GM19025 (cell line): ENCODE results near the gene ZC3H4.
"Not testable (repeated sequence)": the region's sequence is repeated elsewhere in the genome, so short reads cannot be mapped to it uniquely, and the experiment has no call there.

Source experiments
- ATAC-seq: cut with Tn5 transposase; IDR thresholded peaks from one replicate; pipeline ENCODE4 v1.9.1; 2021; ENCODE audit warnings: mild to moderate bottlenecking, low read depth, moderate library complexity; ENCODE audit not compliant: unreplicated experiment

The ZC3H4 gene

DNA sequence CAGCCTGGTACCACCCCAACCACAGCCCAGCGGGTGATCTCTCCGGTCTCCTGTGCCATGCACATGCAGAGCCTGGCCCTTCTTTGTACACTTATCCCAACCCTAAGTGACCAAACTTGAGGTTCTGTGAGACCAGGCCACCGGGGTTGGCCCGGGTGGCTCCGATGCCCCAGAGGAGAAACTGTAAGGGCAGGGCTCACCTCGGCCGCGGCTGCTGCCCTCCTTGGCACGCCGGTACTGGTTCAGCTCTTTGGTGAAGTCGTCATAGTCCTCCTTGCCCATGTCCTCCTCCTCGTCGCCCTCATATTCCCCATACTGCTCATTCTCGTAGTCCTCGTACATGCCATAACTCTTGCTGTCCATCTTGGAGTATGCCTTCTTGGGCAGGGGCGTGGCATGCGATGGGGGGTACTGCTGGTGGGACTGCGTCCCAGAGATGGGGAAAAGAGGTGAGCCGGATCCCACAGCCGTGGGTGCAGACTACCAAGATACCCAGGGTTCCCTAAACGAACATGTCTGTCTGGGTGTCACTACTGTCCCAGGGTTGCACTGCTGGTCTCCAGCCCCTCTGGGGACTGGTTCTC lies 23.7 kb downstream of the ZC3H4 start:
- no peak for ATAC-seq

DNA sequence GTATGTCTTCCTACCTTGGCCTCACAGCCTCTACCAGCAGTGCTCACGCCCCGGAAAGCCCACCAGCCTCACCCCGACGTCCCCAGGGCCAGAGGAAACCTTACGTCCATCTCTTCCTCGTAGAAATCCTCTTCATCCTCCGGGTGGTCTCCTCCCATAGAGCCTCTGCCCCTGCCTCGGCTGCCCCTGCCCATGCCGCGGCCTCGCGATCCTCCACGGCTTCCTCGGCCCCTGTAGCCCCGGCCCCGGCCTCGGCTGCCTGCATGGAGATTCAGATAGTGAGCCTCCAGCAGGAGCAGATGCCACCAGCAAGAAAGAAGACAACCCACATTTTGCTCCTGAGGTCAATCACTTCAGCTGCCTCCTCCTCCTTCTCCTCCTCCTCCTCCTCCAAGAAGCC lies 27.3 kb downstream of the ZC3H4 start:
- no peak for ATAC-seq

DNA sequence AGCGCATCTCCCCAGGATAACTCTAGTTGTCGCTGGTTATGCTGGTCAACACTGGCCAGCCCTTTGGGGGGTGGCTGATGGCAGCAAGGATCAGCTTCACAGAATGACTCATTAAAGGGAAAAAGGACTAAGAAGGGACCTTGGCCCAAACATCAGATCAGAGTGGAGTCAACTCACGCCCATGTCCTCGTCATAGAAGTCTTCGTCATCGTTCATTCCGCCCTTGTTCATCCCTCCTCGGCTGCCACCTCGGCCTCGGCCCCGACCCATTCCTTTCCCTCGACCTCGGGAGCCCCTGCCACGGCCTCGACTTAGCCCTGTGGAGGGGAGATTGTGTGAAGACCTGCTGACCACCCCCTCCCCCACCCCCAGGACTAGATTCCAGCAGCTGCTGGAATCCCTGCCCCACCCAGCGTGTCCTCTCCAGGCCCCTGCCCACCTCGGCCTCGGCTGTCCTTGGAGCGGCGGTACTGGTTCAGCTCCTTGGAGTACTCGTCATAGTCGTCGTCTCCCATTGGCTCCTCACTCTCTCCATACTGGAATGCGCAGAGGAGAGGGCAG lies 28.6 kb downstream of the ZC3H4 start:
- no peak for ATAC-seq

DNA sequence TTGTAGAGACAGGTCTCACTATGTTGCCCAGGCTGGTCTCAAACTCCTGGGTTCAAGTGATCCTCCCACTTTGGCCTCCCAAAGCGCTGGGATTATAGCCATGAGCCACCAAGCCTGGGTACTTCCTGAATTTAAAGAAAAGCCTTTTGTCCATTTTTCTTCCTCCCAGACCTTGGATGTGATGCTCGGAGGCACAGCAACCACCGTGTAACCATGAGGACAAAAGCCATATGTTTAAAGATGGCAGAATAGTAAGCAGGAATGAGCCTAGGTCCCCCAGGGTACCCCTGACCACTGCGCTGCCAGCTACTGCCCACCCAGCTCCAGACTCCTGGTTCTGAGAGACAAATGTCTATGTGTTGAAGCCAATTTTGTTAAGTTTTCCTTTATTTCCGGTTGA lies 31.1 kb downstream of the ZC3H4 start:
- no peak for ATAC-seq

DNA sequence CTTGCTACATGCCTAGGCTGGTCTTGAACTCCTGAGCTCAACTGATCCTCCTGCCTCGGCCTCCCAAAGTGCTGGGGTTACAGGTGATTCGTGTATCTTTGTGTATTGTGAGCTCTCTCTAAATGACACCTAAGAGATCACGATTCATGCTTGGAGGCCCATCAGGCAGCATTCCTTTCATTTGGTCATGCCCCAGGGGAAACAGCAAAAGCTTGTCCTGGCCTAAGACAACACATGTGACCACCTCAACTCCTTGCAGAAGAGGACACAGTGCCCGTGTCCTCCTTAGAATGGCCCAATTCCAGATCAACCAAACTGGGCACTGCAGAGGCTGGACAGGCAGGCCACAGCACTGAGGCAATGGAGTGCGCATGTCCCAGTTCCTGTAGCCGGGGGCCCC lies 32.5 kb downstream of the ZC3H4 start:
- ATAC-seq: no peak

DNA sequence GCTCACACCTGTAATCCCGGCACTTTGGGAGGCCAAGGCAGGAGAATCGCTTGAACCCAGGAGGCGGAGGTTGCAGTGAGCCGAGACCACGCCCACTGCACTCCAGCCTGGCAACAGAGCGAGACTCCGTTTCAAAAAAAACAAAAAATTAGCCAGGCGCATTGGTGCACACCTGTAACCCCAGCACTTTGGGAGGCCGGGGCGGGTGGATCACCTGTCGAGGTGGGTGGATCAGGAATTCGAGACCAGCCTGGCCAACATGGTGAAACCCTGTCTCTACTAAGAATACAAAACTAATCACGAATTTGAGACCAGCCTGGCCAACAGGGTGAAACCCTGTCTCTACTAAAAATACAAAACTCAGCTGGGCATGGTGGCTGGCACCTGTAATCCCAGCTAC lies 35.2 kb downstream of the ZC3H4 start:
- ATAC-seq: not testable (repeated sequence)

DNA sequence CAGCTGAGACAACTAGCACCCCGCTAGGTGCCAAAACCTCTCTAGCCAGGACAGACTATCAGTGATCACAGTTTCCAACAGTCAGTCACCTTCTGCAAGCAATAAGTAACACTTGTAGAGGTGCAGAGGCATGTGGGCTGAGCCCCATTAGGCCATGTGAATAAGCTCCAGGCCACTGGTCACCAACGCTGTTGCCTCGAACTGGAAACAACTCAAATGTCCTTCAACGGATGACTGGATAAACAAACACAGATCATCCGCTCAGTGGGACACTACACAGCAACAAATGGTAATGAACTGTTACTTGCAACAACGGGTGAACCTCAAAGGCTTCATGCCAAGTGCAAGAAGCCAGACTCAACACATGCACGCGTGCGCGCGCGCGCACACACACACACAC lies 37.6 kb downstream of the ZC3H4 start:
- no peak for ATAC-seq

DNA sequence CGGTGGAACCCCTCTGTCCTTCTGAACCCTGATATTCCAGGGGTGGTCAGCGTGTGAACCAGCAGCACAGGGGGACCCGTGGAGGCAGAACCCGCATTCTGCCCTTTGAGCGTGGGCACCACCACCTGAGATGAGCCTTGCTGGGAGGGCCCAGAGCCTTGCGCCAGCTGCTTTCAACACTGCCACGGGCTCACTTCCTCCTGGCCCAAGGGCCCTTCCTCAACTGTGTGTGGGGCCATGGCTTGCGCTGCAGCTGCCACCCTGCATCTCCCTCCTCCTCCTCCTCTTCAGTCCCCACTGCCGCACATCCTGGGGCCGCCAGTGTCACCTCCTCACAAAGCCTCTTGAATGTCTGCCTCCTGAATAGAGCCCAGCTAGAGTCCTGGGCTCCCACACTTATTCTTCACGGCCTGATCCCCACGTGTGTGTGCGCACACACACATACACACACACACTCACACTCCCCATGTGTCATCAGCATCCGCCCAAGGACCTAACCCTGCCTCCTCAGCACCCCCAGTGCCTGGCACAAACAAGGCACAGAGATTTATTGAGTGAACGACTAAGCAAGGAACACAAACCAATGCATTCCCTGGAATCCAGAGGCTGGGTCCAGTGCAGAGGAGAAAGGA lies 38.3 kb downstream of the ZC3H4 start:
- no peak for ATAC-seq

DNA sequence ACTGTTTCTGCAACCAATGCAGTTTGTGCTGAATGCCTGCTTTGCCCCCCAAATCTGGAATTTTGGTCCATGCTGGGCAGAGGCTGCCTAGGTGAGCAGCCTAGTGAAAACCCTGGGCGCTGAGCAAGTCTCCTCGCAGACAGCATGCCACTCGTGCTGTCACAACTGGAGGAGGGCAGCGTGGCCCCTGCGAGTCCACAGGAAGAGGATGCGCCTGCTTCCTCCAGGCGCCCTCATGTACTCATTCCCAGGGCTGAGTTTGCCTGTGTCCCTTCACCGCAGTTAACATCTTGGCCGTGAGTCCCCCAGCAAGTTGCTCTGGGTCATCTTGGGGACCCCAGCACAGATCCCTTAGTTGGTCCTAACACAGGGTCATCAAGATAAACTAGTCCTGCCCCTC lies 39.0 kb downstream of the ZC3H4 start:
- no peak for ATAC-seq

DNA sequence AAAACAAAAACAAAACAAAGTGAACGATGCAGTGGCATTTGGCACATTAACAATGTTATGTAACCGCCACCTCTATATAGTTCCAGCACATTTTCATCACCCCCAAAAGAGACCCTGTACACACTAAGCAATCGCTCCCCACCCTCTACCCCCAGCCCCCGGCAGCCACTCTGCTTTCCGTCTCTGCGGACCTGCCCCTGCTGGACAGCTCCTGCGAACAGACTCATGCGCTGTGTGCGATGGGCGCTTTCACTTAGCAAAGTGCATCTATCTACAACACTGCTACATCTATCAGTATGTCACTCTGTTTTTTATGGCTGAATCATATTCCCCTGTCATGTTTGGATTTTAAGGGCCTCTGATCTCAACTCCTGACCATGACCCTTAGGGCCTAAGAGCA lies 40.0 kb downstream of the ZC3H4 start:
- ATAC-seq: no peak

DNA sequence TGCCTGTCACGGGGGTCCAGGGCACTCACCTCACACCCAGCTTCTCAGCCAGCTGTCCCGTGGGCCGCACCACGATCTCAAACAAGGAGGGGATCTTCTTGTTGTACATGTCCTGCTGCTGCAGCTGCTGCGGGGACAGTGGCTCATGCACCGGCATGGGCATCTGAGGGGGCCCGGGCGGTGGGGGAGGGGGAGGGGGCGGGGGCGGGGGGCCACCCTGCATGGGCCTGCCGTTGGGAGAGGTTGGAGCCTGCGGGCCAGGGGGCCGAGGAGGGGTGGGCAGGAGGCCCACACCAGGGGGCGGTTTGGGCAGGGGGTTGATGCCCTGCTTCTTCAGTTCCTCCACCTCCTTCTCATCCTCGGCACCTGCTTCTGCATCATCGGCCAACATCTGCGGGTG lies 41.3 kb downstream of the ZC3H4 start:
- ATAC-seq: no peak

DNA sequence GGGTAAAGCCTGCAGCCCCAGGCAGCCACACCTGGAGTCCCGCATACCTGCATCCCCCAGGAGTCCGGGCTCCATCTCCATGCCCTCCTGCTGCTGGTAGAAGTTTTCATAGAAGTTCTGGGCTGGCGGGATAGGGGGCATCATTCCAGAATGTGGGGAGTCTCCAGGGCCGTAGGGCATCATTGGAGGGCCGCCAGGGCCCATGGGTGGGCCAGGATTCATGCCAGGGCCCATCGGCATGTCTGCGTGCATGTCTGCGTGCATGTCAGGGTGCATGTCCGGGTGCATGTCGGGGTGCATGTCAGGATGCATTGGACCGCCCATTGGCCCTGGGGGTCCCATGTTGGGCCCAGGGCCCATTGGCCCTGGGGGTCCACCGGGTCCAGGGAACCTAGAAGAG lies 41.8 kb downstream of the ZC3H4 start:
- no peak for ATAC-seq

DNA sequence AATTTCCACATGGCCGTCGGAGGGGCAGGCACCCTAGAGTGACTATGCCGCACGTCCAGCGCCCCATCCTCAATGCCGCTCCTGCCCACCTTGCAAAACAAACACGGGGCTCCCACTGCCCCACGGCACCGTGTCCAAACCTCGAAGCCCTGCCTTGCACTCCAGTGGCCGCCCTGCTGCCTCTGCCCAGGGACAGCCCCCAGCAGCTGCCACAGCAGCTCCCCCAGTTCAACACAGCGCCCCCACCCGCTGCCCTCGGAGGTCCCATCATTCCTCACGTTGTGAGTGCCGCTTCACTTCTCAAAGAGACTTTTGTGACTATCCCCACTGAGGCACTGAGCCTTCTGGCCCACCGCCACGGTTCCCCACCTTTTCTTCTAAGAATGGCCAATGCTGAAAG lies 42.8 kb downstream of the ZC3H4 start:
- no peak for ATAC-seq

DNA sequence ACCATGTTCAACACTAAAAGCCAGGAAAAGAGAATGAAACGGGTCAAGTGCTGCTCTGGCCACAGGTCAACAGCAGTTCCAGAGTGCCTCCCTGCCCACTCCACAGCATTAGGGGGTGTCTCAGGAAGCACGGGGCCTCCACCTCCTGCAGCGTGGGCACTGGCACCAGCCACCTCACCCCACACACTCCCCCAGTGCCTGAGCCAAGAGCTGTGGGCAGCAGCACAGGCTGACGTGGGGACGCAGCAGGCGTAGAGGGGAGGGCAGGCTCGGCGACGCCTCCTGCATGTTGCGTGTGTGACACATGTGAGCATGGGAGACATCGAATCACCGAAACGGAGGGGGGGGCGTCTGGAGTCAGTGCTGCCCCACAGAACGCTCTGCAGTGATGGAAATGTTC lies 43.8 kb downstream of the ZC3H4 start:
- no peak for ATAC-seq

DNA sequence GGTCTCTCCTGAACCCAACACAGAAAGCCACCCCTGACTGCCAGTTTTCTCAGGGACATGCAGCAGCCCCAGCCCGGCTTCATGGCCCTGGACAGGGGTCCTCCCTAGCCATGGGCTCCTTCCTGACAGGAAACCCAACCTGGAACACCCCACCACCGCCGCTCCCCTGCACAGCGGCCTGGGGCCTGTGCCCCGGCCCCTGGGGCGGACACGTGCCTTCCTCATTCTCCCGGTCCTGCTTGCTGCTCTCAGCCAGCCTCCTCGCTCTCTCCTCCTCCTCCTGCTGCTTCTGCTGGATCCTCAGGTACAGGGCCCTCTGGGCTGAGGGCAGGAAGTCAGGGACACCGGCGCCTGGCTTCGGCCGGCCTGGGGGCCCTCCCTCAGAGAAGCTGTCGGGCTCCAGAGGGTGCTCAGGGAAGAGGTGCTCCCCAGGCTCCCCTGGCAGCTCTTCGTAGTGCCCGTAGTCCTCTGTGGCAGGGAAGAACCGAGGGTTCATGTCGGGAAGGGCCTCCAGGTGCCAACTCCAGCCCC lies 44.6 kb downstream of the ZC3H4 start:
- ATAC-seq: no peak

DNA sequence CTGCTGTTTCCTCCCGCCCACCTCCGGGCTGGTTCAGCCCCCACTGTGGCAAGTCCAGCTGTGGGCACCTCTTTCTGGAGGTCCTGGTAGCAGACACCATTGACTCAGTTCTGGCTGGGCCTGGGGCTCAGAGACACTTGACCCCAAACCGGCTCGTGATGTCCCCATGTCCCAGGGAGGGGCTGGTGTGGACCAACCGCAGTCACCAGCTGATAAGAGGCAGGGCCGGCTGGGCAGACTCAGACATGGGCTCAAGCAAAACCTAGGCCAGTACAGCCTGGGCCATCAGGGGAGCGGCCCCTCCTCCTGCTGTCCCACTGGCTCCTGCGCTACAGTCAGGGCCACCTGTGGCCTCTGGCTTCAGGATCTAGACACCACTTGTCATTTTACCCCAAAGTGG lies 45.3 kb downstream of the ZC3H4 start:
- ATAC-seq: no peak

DNA sequence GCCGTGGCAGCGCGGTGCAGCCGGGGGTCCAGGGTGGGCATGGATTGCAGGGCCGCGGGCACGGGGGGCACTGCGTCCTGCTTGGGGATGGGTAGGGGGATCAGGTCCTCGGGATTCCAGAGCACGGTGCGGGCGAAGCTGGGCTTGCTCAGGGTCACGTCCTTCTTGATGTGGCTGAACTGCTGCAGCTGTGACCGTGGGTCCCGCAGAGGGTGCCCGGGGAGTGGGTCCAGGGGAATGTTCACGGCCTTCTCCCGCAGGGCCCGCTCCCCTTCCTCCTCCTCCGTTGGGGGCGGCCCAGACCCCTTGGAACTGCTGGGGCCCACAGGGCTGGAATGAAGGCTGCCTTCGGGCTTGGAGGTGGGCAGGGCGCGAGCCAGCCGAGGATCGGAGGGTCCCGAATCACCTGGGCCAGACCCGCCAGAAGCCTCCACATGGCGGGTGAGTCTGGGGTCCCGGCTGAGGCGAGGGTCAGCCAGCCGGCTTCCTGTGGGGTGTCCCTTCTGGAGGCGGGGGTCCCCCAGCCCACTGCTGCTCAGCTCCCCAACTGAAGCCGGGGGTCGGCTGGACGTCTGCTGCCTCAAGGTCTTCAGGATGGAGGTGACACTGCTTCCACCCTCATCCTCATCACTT lies 46.2 kb downstream of the ZC3H4 start:
- no peak for ATAC-seq

DNA sequence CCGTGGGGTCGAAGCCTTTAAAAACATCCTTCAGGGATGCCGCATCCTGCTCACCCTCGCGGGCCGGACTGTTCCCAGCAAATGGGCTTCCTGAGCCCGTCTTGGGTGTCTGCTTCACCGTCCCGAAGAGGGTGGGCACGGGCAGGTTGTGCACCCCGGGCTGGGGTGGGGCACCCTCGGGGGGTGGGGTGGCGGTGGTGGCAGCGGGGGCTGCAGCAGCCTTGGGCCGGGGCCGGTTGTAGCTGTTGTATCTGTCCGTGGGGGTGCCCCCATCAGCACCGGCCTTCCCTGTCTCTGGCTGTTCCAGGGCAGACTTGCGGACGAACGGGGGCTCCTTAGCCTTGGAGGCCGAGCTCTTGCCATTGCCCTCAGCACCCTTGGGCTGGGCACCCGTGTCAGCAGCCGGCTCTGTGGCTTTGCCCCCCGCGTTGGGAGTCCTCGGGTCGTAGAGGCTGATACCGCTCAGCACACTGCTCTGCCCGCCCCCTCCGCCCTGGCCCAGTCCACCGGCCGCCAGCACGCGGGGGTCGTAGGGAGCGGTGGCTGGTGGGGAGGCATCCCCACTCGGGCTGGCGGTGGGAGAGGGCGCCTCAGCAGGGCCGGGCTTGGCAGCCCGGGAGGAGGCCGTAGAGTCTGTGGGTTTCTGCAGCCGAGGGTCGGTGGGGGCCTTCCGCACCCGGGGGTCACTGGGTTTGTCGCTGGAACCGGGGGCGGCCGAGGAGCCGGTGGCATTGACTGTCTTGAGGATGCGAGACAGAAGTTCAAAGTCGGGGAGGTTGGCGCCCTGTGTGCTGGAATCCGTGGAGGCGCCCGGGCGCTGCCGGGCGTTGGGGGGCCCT lies 47.0 kb downstream of the ZC3H4 start:
- no peak for ATAC-seq

DNA sequence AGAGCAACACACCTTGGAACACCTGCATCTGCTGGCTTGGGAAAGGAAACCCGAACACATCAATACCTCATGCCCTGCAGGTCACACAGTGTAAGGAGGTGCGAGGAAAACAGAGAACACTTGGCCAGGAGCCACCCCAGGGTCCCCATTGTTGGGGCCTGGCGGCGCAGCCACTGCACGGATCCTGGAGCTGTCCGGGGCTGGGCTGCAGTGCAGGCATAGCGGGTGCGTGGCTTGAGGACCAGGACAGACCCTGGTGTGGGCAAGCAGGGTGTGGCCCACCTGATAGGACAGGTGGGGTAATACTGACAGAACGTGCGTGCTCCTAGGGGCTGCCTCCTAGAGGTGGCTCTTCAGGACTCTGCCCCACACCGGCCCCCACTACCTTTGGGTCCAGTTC lies 48.3 kb downstream of the ZC3H4 start:
- ATAC-seq: no peak

DNA sequence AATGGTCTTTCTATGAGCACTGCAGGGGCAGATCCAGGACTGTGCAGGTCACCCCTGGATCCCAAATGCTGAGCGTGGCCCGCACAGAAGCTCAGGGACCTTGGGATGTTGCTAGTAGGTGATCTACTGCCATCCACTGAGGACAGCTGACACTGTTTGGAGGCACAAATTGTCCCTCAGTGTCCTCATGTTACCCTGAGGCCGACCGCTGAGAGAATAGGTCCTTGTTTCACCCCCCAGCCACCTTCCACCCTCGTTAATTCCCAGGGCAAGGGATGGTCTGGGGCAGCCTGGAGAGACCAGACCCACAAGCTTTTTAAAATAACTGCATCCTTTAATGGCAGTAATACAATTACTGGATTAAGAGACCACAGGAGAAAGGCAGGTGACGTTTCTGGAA lies 49.7 kb downstream of the ZC3H4 start:
- ATAC-seq: no peak

DNA sequence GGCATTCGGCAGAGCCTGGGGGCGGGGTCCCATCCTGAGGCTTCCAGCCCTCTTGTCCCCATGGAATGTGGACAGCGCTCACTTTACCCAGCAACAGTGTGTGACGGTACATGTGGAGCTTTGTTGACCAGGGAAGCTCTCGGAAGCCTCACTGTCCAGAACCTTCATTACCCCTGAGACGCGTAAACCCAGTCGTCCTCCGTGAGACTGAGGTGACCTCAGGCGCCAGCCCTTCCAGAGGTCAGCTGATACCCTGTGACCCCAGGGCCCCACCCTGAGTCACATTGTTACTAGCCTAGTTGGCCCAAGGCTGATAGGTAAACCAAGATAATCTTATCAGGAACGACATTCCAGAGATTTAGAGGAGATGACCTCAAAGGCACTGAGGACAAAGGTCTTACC lies 55.0 kb downstream of the ZC3H4 start:
- no peak for ATAC-seq
